ENCODE results near the gene NPFF. TPM values are rescaled to one million over a fixed set of nuclear protein-coding genes. Genes with fewer than 3 reads are reported as not detected.
A peak's percentile ranks its signal among the peaks of the same experiment; 100 is the strongest.

NPFF gene
- total RNA-seq, 4 donors from 2014 or later: not detected

DNA sequence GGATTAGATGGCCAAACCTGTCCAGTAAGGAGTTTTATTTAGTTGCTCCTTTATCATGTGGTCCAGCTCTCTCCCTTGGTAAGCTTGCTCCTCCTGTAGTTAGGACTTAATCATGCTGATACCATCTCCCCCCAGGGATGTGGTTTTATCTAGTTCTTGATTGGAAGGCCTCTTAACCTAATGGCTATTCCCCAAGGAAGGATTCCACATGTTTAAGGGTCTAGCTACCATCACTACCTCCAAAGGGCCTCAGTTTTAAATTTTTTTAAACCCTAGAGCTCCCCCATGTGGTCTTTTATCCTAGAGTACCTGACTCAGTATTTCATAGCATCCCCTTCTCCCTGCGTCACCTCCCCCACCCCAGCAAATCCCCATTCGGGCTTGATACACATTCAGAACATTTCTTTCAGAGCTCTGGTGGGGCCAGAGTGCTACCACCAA lies 30.5 kb downstream of the NPFF start:
- Histone ChIP-seq H3K27ac (peak overlapping the region in 1 of 4 donors; percentile 65), H3K27me3 (no peaks in the 10 kb centered on the region), H3K9me3 (no peaks in the 10 kb centered on the region), H3K4me3 (no peak overlapping the region), H3K36me3 (peaks cover 0 to 93% (median 33%) of the 10 kb centered on the region in 3 donors), H3K4me1 (peaks cover 0 to 91% (median 33%) of the 10 kb centered on the region in 4 donors)
- 64 to 69% methylated on average over 2 of the region's 2 CpGs for WGBS, 2 donors
- TF ChIP-seq EP300 (IDR thresholded peaks at IDR 0.05) (no peak), POLR2A (IDR thresholded peaks at IDR 0.05) (no peak)
- TF ChIP-seq, protein P1, sequence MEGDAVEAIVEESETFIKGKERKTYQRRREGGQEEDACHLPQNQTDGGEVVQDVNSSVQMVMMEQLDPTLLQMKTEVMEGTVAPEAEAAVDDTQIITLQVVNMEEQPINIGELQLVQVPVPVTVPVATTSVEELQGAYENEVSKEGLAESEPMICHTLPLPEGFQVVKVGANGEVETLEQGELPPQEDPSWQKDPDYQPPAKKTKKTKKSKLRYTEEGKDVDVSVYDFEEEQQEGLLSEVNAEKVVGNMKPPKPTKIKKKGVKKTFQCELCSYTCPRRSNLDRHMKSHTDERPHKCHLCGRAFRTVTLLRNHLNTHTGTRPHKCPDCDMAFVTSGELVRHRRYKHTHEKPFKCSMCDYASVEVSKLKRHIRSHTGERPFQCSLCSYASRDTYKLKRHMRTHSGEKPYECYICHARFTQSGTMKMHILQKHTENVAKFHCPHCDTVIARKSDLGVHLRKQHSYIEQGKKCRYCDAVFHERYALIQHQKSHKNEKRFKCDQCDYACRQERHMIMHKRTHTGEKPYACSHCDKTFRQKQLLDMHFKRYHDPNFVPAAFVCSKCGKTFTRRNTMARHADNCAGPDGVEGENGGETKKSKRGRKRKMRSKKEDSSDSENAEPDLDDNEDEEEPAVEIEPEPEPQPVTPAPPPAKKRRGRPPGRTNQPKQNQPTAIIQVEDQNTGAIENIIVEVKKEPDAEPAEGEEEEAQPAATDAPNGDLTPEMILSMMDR (IDR thresholded peaks at IDR 0.05): peak in 1 of 5 experiments; percentile 9
- DNase-seq (ENCODE audit: low spot score in 2 of 2): no peak

DNA sequence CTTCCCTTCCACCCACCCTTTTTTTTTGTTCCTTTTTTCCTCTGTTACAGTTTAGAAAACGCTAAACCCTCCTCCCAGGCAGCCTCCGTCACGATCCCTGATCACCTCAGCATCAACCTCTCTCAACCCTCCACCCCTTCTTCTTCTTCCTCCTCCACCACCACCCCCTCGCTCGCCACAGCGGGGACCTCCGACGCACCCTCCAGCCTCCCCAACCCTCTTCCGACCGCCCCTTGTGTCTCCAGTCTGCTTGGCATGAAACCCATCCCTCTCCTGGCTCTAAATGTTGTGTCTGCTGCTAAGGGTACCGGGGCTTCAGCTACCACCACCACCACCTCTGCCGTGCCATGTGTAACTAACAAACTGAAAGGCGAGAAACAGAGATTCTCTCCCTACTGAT lies 32.5 kb downstream of the NPFF start:
- TF ChIP-seq, protein P1 (IDR thresholded peaks at IDR 0.05): no peak
- TF ChIP-seq POLR2A (IDR thresholded peaks at IDR 0.05): no peak
- TF ChIP-seq EP300 (IDR thresholded peaks at IDR 0.05): no peak
- Histone ChIP-seq H3K36me3 (peaks cover 3 to 93% (median 38%) of the 10 kb centered on the region in 3 donors), H3K27ac (peak overlapping the region in 1 of 4 donors; percentile 50), H3K27me3 (no peaks in the 10 kb centered on the region), H3K4me3 (no peak overlapping the region), H3K9me3 (no peaks in the 10 kb centered on the region), H3K4me1 (peaks cover 0 to 78% (median 21%) of the 10 kb centered on the region in 4 donors)
- DNase-seq (ENCODE audit: low spot score in 2 of 2): no peak
- WGBS, 2 donors: 52 to 56% methylated on average over 13 of the region's 13 CpGs

DNA sequence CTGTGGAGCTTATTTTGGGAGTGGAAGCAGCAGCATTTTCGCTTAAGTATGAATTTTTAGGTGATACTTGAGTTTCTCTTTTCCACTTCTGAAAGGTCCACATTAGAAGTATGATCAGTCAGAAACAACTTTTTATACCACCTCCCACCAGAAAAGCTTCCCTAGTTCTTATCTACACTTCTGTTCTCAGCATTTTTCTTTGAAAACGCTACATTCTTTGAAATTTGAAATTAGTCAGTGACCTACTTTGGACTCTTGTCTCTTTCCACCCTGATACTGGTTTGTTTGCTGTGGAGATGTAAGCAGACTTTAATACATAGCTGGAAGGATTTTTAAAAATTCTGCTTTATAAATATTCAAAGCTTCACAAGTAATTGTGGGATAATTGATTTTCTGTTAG lies 33.2 kb downstream of the NPFF start:
- WGBS, 2 donors: 61 to 69% methylated on average over 2 of the region's 2 CpGs
- peaks cover 0 to 73% (median 21%) of the 10 kb centered on the region in 4 donors for H3K4me1 ChIP-seq
- H3K9me3 ChIP-seq: no peaks in the 10 kb centered on the region
- no peak for DNase-seq (ENCODE audit: low spot score in 2 of 2)
- peak overlapping the region in 1 of 4 donors; percentile 50 for H3K27ac ChIP-seq
- no peaks in the 10 kb centered on the region for H3K27me3 ChIP-seq
- no peak for TF ChIP-seq EP300 (IDR thresholded peaks at IDR 0.05)
- TF ChIP-seq, protein P1 (IDR thresholded peaks at IDR 0.05): no peak
- TF ChIP-seq POLR2A (IDR thresholded peaks at IDR 0.05): no peak
- H3K36me3 ChIP-seq: peaks cover 3 to 95% (median 46%) of the 10 kb centered on the region in 3 donors
- no peak overlapping the region for H3K4me3 ChIP-seq

DNA sequence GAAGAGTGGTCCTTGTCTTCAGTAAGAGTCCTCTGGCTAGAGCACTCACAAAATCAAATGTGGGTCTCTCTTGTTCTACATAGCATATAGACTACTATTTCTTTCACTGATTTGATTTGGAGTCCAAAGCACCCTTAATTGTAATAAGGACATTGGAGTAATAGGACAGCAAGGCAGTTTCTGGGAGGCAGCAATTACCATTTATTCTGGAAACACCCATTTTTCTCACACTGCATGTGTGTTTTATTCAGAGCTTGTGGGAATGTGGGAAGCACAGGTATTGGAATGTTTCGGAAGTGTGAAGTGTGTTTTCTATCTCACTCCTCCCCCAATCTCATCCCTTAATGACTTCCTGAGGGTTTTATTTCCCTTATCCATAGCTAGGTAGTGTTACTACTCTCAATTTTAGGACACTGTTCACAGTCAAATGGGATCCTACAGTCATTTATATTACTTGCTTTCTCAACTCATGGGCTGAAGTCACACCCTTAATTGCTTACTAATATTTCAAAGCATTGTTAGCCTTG lies 35.2 kb downstream of the NPFF start:
- H3K27me3 ChIP-seq: no peaks in the 10 kb centered on the region
- DNase-seq (ENCODE audit: low spot score in 2 of 2): no peak
- peaks cover 0 to 58% (median 15%) of the 10 kb centered on the region in 4 donors for H3K4me1 ChIP-seq
- no peaks in the 10 kb centered on the region for H3K9me3 ChIP-seq
- no peak overlapping the region for H3K27ac ChIP-seq
- peaks cover 5 to 99% (median 47%) of the 10 kb centered on the region in 3 donors for H3K36me3 ChIP-seq
- 69 to 86% methylated on average over 1 of the region's 1 CpG for WGBS, 2 donors
- TF ChIP-seq EP300 (IDR thresholded peaks at IDR 0.05): no peak
- TF ChIP-seq, protein P1 (IDR thresholded peaks at IDR 0.05): no peak
- no peak for TF ChIP-seq POLR2A (IDR thresholded peaks at IDR 0.05)
- H3K4me3 ChIP-seq: no peak overlapping the region

DNA sequence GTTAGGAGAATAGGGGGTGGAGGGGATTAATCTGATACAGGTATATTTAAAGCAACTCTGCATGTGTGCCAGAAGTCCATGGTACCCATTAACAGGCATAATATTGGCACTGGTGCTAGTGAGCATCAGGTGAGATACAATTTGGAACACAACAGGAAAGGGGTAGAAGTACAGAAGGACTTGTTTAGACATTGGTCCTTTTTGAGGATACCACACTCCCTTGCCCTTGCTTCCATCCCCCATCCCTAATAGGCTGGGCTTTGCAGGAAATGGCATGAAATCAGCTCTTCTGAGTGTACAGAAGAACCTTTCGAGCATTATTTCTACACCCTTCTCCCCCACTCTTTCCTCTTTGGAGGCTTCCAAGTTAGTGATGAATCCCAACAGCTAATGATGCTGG lies 39.0 kb downstream of the NPFF start:
- WGBS, 2 donors: 58 to 80% methylated on average over 1 of the region's 1 CpG
- Histone ChIP-seq H3K36me3 (peaks cover 5 to 100% (median 66%) of the 10 kb centered on the region in 3 donors), H3K9me3 (no peaks in the 10 kb centered on the region), H3K4me3 (no peak overlapping the region), H3K4me1 (peaks cover 0 to 48% (median 1%) of the 10 kb centered on the region in 4 donors), H3K27ac (no peak overlapping the region), H3K27me3 (no peaks in the 10 kb centered on the region)
- no peak for TF ChIP-seq POLR2A (IDR thresholded peaks at IDR 0.05)
- TF ChIP-seq, protein P1 (IDR thresholded peaks at IDR 0.05): no peak
- DNase-seq (ENCODE audit: low spot score in 2 of 2): no peak
